ENCODE data around the gene UGT1A8.

UGT1A8 gene

GRCh38 chr2:233817995-233818638, 200.7 kb downstream of the UGT1A8 start:
- Mint-ChIP-seq H3K4me3 (no peak overlapping the region), H3K36me3 (no peaks in the 10 kb centered on the region), H3K9me3 (no peaks in the 10 kb centered on the region), H3K27ac (no peak overlapping the region), H3K4me1 (no peaks in the 10 kb centered on the region), H3K27me3 (peaks cover 11% of the 10 kb centered on the region)
- ATAC-seq (ENCODE audit: low read depth) (no peak), DNase-seq (ENCODE audit: low spot score in 2 of 2) (no peak)

GRCh38 chr2:233818639-233819621, 201.5 kb downstream of the UGT1A8 start:
- H3K4me3 Mint-ChIP-seq: no peak overlapping the region
- DNase-seq (ENCODE audit: low spot score in 2 of 2): no peak

GRCh38 chr2:233819884-233820773, 202.7 kb downstream of the UGT1A8 start:
- peaks cover 11% of the 10 kb centered on the region for H3K27me3 Mint-ChIP-seq
- no peaks in the 10 kb centered on the region for H3K9me3 Mint-ChIP-seq
- no peak for DNase-seq (ENCODE audit: low spot score in 2 of 2)
- no peaks in the 10 kb centered on the region for H3K36me3 Mint-ChIP-seq
- no peak overlapping the region for H3K4me3 Mint-ChIP-seq
- H3K4me1 Mint-ChIP-seq: no peaks in the 10 kb centered on the region
- ATAC-seq (ENCODE audit: low read depth): no peak
- no peak overlapping the region for H3K27ac Mint-ChIP-seq

More at GRCh38 chr2:233818639-233819621, 201.5 kb downstream of the UGT1A8 start:
- Mint-ChIP-seq H3K36me3 (no peaks in the 10 kb centered on the region), H3K9me3 (no peaks in the 10 kb centered on the region), H3K27ac (no peak overlapping the region), H3K27me3 (peaks cover 11% of the 10 kb centered on the region), H3K4me1 (no peaks in the 10 kb centered on the region)
- no peak for ATAC-seq (ENCODE audit: low read depth)

- no peak for ATAC-seq (ENCODE audit: low read depth)
- H3K9me3 Mint-ChIP-seq: no peaks in the 10 kb centered on the region
- no peak for DNase-seq (ENCODE audit: low spot score in 2 of 2)
- H3K27me3 Mint-ChIP-seq: peaks cover 11% of the 10 kb centered on the region
- no peaks in the 10 kb centered on the region for H3K36me3 Mint-ChIP-seq
- no peak overlapping the region for H3K4me3 Mint-ChIP-seq
- H3K27ac Mint-ChIP-seq: no peak overlapping the region
- no peaks in the 10 kb centered on the region for H3K4me1 Mint-ChIP-seq
These were observed 203.3 kb downstream of the UGT1A8 start for GRCh38 chr2:233820774-233821105.

- H3K9me3 Mint-ChIP-seq: no peaks in the 10 kb centered on the region
- no peak overlapping the region for H3K27ac Mint-ChIP-seq
- no peaks in the 10 kb centered on the region for H3K36me3 Mint-ChIP-seq
- no peak overlapping the region for H3K4me3 Mint-ChIP-seq
- ATAC-seq (ENCODE audit: low read depth) (no peak), DNase-seq (ENCODE audit: low spot score in 2 of 2) (no peak)
- peaks cover 11% of the 10 kb centered on the region for H3K27me3 Mint-ChIP-seq
- H3K4me1 Mint-ChIP-seq: no peaks in the 10 kb centered on the region
These were observed 203.8 kb downstream of the UGT1A8 start for GRCh38 chr2:233821196-233821595.

- H3K4me1 Mint-ChIP-seq: no peaks in the 10 kb centered on the region
- H3K27me3 Mint-ChIP-seq: peaks cover 12% of the 10 kb centered on the region
- H3K36me3 Mint-ChIP-seq: no peaks in the 10 kb centered on the region
- ATAC-seq (ENCODE audit: low read depth) (no peak), DNase-seq (ENCODE audit: low spot score in 2 of 2) (no peak)
- peaks cover under 1% of the 10 kb centered on the region for H3K9me3 Mint-ChIP-seq
- no peak overlapping the region for H3K27ac Mint-ChIP-seq
- H3K4me3 Mint-ChIP-seq: no peak overlapping the region
These were observed 204.3 kb downstream of the UGT1A8 start for GRCh38 chr2:233821709-233822100.

GRCh38 chr2:233822101-233822771, 204.8 kb downstream of the UGT1A8 start:
- ATAC-seq (ENCODE audit: low read depth) (no peak), DNase-seq (ENCODE audit: low spot score in 2 of 2) (no peak)
- H3K36me3 Mint-ChIP-seq: no peaks in the 10 kb centered on the region
- H3K27ac Mint-ChIP-seq: no peak overlapping the region
- no peak overlapping the region for H3K4me3 Mint-ChIP-seq
- peaks cover 2% of the 10 kb centered on the region for H3K9me3 Mint-ChIP-seq
- H3K4me1 Mint-ChIP-seq: peaks cover 2% of the 10 kb centered on the region
- peaks cover 13% of the 10 kb centered on the region for H3K27me3 Mint-ChIP-seq

Measured in memory B cell (primary cell).